ENCODE data around the gene PLEKHA5. TPM values are rescaled to one million over a fixed set of nuclear protein-coding genes. Genes with fewer than 3 reads are reported as not detected.

The PLEKHA5 gene
- total RNA-seq, 6 experiments from 2014 or later = 15.7 to 22.6 (median 18.6) TPM

GRCh38 chr12:19282133-19282699 is 152.7 kb downstream of the PLEKHA5 start:
- H3K4me3 Mint-ChIP-seq = no peak overlapping the region
- DNase-seq = no peak

GRCh38 chr12:19284658-19285057 is 155.1 kb downstream of the PLEKHA5 start:
- no peak for DNase-seq

More at GRCh38 chr12:19282133-19282699, 152.7 kb downstream of the PLEKHA5 start:
- no peaks in the 10 kb centered on the region for H3K36me3 Mint-ChIP-seq (ENCODE audit: low read depth)
- no peaks in the 10 kb centered on the region for H3K27me3 Mint-ChIP-seq (ENCODE audit: insufficient read depth)
- no peaks in the 10 kb centered on the region for H3K9me3 Mint-ChIP-seq
- TF ChIP-seq CTCF (IDR thresholded peaks at IDR 0.05) = no peak
- H3K4me1 Mint-ChIP-seq (ENCODE audit: low read depth) = peaks cover 2% of the 10 kb centered on the region; the same call in 1 of the 2 replicates
- H3K27ac Mint-ChIP-seq = no peak overlapping the region

GRCh38 chr12:19285793-19286448 is 156.4 kb downstream of the PLEKHA5 start:
- Mint-ChIP-seq H3K4me3 (no peak overlapping the region), H3K27me3 (ENCODE audit: insufficient read depth) (no peaks in the 10 kb centered on the region), H3K36me3 (ENCODE audit: low read depth) (no peaks in the 10 kb centered on the region)

More at GRCh38 chr12:19284658-19285057, 155.1 kb downstream of the PLEKHA5 start:
- Mint-ChIP-seq H3K36me3 (ENCODE audit: low read depth) (no peaks in the 10 kb centered on the region), H3K27ac (no peak overlapping the region), H3K4me1 (ENCODE audit: low read depth) (peaks cover 13% of the 10 kb centered on the region), H3K9me3 (no peaks in the 10 kb centered on the region), H3K4me3 (no peak overlapping the region), H3K27me3 (ENCODE audit: insufficient read depth) (no peaks in the 10 kb centered on the region)
- TF ChIP-seq CTCF (IDR thresholded peaks at IDR 0.05) = no peak

GRCh38 chr12:19287302-19287701 is 157.8 kb downstream of the PLEKHA5 start:
- Mint-ChIP-seq H3K27ac (no peak overlapping the region), H3K9me3 (no peaks in the 10 kb centered on the region), H3K36me3 (ENCODE audit: low read depth) (no peaks in the 10 kb centered on the region), H3K4me1 (ENCODE audit: low read depth) (peaks cover 13% of the 10 kb centered on the region), H3K4me3 (no peak overlapping the region), H3K27me3 (ENCODE audit: insufficient read depth) (no peaks in the 10 kb centered on the region)
- TF ChIP-seq CTCF (IDR thresholded peaks at IDR 0.05) = no peak
- DNase-seq = no peak

More at GRCh38 chr12:19285793-19286448, 156.4 kb downstream of the PLEKHA5 start:
- no peak for TF ChIP-seq CTCF (IDR thresholded peaks at IDR 0.05)
- DNase-seq = no peak
- Mint-ChIP-seq H3K4me1 (ENCODE audit: low read depth) (peaks cover 13% of the 10 kb centered on the region), H3K27ac (no peak overlapping the region), H3K9me3 (no peaks in the 10 kb centered on the region)

- Mint-ChIP-seq H3K27ac (no peak overlapping the region), H3K9me3 (no peaks in the 10 kb centered on the region)
- TF ChIP-seq CTCF (IDR thresholded peaks at IDR 0.05) = no peak
These were observed 158.6 kb downstream of the PLEKHA5 start for GRCh38 chr12:19288161-19288560.

More at GRCh38 chr12:19288161-19288560, 158.6 kb downstream of the PLEKHA5 start:
- H3K4me3 Mint-ChIP-seq = no peak overlapping the region
- H3K36me3 Mint-ChIP-seq (ENCODE audit: low read depth) = no peaks in the 10 kb centered on the region
- DNase-seq = no peak
- peaks cover 13% of the 10 kb centered on the region for H3K4me1 Mint-ChIP-seq (ENCODE audit: low read depth)
- no peaks in the 10 kb centered on the region for H3K27me3 Mint-ChIP-seq (ENCODE audit: insufficient read depth)

Data from HFFc6 (cell line).